ENCODE data around the gene PLCXD1.

DNA sequence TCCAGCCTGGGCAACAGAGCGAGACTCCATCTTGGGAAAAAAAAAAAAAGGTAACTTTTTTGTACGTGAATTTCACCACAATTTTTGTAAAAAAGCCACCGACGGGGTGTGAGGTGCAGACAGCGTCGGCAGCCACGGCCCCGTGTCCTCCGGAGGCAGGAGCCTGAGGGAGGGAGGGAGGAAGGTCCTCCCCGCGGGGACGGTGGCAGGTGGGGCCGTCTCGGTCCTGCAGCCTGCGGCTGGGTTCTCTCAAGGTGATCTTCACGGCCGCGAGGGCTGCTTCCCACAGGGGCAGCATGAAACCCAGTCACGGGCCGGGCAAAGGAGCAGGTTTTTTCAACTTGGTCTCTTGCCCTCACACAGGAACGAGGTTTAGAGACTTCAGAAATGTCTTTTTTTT is 14.0 kb downstream of the PLCXD1 start:
- TF ChIP-seq, protein P1, sequence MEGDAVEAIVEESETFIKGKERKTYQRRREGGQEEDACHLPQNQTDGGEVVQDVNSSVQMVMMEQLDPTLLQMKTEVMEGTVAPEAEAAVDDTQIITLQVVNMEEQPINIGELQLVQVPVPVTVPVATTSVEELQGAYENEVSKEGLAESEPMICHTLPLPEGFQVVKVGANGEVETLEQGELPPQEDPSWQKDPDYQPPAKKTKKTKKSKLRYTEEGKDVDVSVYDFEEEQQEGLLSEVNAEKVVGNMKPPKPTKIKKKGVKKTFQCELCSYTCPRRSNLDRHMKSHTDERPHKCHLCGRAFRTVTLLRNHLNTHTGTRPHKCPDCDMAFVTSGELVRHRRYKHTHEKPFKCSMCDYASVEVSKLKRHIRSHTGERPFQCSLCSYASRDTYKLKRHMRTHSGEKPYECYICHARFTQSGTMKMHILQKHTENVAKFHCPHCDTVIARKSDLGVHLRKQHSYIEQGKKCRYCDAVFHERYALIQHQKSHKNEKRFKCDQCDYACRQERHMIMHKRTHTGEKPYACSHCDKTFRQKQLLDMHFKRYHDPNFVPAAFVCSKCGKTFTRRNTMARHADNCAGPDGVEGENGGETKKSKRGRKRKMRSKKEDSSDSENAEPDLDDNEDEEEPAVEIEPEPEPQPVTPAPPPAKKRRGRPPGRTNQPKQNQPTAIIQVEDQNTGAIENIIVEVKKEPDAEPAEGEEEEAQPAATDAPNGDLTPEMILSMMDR (IDR thresholded peaks at IDR 0.05), result no peak
- TF ChIP-seq POLR2A (IDR thresholded peaks at IDR 0.05), result no peak
